Fibroblast of mammary gland (primary cell): Measurements from ENCODE around the gene KIAA0825.
A peak's percentile ranks its signal among the peaks of the same experiment; 100 is the strongest.

Experiments
- DNase-seq: peaks from one replicate; pipeline ENCODE4 v3.0.0-alpha.2; 2010; ENCODE audit warnings: low read depth
- H3K4me3 ChIP-seq: 2 replicates; pipeline ENCODE4 v1.5.1; 2011; ENCODE audit warnings: low read depth, mild to moderate bottlenecking, low read length, moderate library complexity; ENCODE audit not compliant: control insufficient read depth
- CTCF ChIP-seq: conservative IDR thresholded peaks from 2 replicates; pipeline ENCODE4 v1.5.1; 2011; ENCODE audit warnings: low read depth, low read length, inconsistent platforms; ENCODE audit not compliant: control insufficient read depth, insufficient read depth

KIAA0825 gene

GRCh38 chr5:94432499-94432898, 185.9 kb downstream of the KIAA0825 start:
- no peak for TF ChIP-seq CTCF
- no peak overlapping the region for H3K4me3 ChIP-seq
- peak; percentile 93 for DNase-seq

GRCh38 chr5:94431696-94432095, 186.7 kb downstream of the KIAA0825 start:
- DNase-seq = peak; percentile 64
- no peak for TF ChIP-seq CTCF
- no peak overlapping the region for H3K4me3 ChIP-seq

- no peak for TF ChIP-seq CTCF
- DNase-seq = no peak
- H3K4me3 ChIP-seq = no peak overlapping the region
Observed at GRCh38 chr5:94429566-94429965, 188.8 kb downstream of the KIAA0825 start.

GRCh38 chr5:94425396-94425795, 193.0 kb downstream of the KIAA0825 start:
- TF ChIP-seq CTCF = no peak
- H3K4me3 ChIP-seq = no peak overlapping the region
- DNase-seq = no peak

GRCh38 chr5:94423411-94423810, 195.0 kb downstream of the KIAA0825 start:
- TF ChIP-seq CTCF = no peak
- H3K4me3 ChIP-seq = no peak overlapping the region
- DNase-seq = no peak

GRCh38 chr5:94422812-94423211, 195.6 kb downstream of the KIAA0825 start:
- peak; percentile 77 for DNase-seq
- TF ChIP-seq CTCF = no peak
- no peak overlapping the region for H3K4me3 ChIP-seq

- DNase-seq = no peak
- H3K4me3 ChIP-seq = no peak overlapping the region
- TF ChIP-seq CTCF = no peak
Observed at GRCh38 chr5:94420885-94421284, 197.5 kb downstream of the KIAA0825 start.
